GM12875 (cell line): ENCODE measurements around the gene URAD.

Source experiments
- H3K4me3 ChIP-seq: one replicate; pipeline ENCODE4 v1.5.1; 2011; ENCODE audit warnings: low read depth, low read length, control low read depth
- TF ChIP-seq, protein P1 (sequence below): IDR thresholded peaks from 2 replicates; pipeline ENCODE4 v1.5.1; 2011; ENCODE audit warnings: low read depth, mild to moderate bottlenecking, control low read depth, inconsistent platforms, low read length, moderate library complexity, borderline replicate concordance; ENCODE audit not compliant: insufficient read depth

Gene URAD

DNA sequence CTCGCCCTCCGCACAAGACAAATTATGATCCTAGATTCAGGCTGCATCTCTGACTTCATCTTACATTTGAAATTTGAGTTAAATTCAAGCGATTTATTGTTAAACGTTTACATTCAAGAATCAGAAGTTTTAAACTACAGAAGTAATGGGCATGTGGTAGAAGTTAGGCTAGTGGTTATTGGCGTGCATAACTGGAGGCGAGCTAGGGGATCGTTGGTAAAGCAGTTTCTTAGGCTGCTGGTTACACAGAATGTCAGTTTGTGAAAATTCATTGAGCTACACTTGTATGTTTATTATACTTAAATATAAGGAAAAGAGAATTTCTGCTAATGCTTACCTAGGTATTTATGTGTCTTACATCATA is 18.6 kb downstream of the URAD start:
- H3K4me3 ChIP-seq = no peak overlapping the region

DNA sequence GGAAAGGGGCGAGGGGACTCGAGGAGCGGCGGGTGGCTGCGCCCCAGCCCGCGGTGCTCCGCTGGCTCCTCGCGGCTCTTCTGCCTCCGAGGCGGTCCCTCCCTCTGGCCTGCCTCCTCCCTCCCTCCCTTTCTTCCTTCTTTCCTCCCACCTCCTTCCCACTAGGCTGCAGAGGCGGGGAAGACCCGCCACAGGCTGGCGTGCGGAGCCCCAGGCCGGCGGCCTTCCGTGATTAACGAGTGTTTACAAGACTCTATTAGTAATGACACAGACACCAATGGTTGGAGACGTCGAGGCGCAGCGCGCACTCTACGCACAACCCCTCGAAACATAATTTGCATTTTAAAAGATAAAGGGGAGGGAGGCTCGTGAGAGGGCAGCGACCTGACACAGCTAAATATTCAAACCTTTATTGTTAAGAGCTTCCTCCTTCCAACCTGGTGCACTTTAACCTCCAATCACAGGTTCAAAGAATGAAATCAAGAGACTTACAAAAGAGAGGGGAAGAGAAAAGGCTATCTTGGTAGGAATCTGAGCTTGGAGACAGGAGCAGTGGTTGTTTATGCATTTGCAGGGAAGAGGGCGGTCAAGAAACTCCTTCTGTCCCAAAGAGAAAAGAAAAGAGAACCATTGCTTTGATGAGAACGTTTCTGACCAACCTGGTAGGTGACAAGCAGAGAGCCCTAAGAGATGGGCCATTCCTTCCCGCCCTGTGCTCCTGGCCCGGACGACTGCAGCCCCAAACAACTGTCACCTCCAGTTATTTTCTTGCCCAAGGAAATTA is 19.2 kb downstream of the URAD start, which contains the start of gene CDX2:
CDX2 (minus strand) TSS at position 234 of the 784 bp plus-strand sequence. CDS start 309 bp downstream, outside the sequence.
- TF ChIP-seq, protein P1, sequence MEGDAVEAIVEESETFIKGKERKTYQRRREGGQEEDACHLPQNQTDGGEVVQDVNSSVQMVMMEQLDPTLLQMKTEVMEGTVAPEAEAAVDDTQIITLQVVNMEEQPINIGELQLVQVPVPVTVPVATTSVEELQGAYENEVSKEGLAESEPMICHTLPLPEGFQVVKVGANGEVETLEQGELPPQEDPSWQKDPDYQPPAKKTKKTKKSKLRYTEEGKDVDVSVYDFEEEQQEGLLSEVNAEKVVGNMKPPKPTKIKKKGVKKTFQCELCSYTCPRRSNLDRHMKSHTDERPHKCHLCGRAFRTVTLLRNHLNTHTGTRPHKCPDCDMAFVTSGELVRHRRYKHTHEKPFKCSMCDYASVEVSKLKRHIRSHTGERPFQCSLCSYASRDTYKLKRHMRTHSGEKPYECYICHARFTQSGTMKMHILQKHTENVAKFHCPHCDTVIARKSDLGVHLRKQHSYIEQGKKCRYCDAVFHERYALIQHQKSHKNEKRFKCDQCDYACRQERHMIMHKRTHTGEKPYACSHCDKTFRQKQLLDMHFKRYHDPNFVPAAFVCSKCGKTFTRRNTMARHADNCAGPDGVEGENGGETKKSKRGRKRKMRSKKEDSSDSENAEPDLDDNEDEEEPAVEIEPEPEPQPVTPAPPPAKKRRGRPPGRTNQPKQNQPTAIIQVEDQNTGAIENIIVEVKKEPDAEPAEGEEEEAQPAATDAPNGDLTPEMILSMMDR = no peak
- no peak within 1 kb of the TSS for H3K4me3 ChIP-seq

More for the DNA sequence above, 18.6 kb downstream of the URAD start:
- TF ChIP-seq, protein P1 = no peak

DNA sequence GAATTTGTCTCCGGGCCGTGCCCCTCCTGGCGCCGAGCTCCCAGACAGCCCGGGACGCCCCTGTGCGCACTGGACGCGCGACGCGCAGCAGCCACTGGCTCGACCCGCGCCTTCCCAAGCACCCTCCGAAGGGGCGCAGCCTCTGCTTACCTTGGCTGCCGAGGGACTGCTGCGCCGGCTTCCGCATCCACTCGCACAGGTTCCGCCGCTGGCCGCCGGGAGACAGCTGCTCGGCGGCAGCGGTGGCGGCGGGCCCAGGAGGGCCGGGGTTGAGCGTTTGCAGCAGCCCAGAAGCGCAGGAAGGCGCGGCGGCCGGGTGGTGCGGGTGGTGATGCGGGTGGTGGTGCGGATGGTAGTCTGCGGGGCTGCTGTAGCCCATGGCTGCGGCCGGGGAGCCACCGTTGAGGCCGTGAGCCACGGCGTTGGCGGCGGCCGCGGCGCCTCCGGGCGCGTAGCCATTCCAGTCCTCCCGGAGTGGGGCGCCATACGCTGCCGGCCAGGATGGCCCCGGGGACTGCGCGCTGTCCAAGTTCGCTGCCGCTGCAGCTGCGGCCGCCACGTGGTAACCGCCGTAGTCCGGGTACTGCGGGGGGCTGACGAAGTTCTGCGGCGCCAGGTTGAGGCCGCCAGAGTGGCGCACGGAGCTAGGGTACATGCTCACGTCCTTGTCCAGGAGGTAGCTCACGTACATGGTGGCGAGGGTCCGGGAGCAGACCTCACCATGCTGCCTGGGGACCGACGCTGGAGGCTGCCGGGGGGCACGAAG is 20.0 kb downstream of the URAD start:
- H3K4me3 ChIP-seq = no peak overlapping the region

DNA sequence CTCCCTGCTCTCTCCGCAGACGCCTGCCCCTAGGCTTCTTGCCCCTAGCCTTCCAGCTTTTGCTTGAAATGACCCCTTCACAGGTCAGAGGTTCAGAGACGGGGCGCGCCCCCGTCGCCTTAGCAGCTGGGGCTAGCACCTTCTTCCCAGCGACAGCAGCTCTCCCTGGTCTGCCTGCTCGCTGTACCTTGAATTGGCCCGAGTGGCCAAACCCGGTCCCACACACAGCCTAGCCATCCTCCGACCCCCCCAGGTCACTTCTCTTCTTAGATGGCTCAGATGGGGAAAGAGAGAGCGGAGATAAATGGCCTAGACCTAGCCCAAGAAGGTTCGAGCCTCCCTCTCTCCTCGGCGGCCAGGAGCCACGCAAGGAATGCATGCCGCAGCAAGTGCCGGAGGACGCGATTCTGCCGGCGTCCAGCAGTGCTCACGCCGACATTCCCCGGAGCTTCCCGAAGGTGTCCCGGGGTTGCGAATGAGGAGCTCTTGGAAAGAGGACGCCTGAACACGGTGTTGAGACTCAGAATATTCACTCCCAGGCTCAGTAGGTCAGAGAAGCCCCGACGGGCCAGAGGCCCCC is 20.7 kb downstream of the URAD start:
- TF ChIP-seq, protein P1 = no peak
- no peak overlapping the region for H3K4me3 ChIP-seq

More for the DNA sequence above, 20.0 kb downstream of the URAD start:
- TF ChIP-seq, protein P1 = no peak

DNA sequence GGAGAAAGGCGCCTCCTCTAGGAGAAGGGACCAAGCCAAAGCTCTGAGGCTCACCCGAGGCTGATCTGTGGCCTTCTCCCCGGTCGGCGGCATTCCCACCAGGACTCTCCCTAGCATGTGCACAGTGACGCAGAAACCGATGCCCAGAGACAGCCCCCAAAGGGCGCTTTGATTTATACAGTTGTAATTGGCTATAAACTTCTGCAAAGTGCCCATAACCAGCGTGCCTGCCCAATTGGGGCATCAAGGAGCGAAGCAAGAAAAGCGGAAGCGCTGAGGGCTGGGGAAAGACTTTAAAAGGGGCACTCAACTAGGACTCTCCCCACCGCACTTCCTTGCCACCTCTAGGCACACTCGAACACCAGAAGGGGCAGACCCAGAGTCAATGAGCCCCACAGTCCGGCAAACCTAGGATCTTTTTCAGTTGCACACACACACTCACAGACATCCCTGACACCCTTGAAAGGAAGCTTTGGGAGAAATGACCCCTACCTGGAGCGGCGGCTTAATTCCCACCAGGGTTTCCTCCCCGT is 21.2 kb downstream of the URAD start:
- TF ChIP-seq, protein P1 = no peak
- no peak overlapping the region for H3K4me3 ChIP-seq

DNA sequence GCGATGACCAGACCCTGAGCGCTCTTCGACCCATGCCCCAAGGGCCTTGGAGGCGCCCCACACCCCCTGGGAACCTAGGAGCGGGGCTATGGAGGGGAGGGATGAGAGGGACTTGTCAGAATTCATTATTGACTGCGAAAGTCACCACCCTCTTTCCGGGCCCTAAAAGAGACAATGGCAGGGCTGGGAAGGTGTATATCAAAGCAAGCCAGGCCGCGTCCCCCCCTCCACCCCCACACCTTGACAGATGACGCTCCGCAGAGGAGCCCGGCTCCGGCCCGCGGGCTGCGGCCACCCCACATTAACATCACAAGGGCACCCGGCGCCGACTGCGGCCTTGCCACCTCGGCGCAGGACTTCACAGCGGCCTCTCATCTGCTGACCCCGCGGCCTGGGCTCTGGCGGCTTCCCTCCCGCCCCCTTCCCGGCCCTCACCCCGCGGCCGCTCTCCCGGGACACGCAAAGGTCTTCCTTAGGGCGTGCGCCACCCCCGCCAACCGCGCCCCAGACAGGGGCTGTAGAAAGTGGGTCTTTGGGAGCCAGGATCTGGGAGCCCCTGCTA is 21.8 kb downstream of the URAD start:
- H3K4me3 ChIP-seq = no peak overlapping the region
- TF ChIP-seq, protein P1 = no peak
